A549 (cell line): Measurements from ENCODE around the gene EIF4G1. TPM values are rescaled to one million over a fixed set of nuclear protein-coding genes. Genes with fewer than 3 reads are reported as not detected.

ENCODE experiments used
- polyA plus RNA-seq, 4 experiments: library from polyadenylated mRNA; depleted of rRNA in 3 of 4; stranded (reverse); fragments of >200 nt; fragmentation: RNase III in 1 of 4; extraction: RNeasy Plus Mini Kit Qiagen cat#74134 plus additional on column Dnase treatment in 1 of 4; gene quantifications; 2 replicates in 3 of 4; 3 replicates in 1 of 4; pipeline ENCODE4 v1.2.3, GENCODE V29; 2011 to 2017
- small RNA-seq, 6 experiments: library from RNA; depleted of rRNA; stranded (forward); fragments of <200 nt; gene quantifications; one replicate each; pipeline ENCODE3, GENCODE V24; 2012

EIF4G1 gene
- polyA plus RNA-seq, 2 of the 4 experiments (the other 2 are of a cell fraction): 152 to 248 TPM

Small RNA genes lying within 50 kb of the gene (small RNA-seq; reads per million reads assigned to genes)
- 58.0 to 1,606 (median 355) reads per million in 6 experiments for gene SNORD66

Other genes starting within 250 kb of the EIF4G1 start
- gene HTR3E, start 217.5 kb upstream of the EIF4G1 start, polyA plus RNA-seq (2011; rRNA removed): not detected in 2 replicates
- gene HTR3E, start 217.5 kb upstream of the EIF4G1 start, polyA plus RNA-seq (2017; fragmentation: RNase III; extraction: RNeasy Plus Mini Kit Qiagen cat#74134 plus additional on column Dnase treatment): not detected in 3 replicates
- 32.7 and 33.9 TPM in 2 replicates for gene EIF2B5, start 179.2 kb upstream of the EIF4G1 start, polyA plus RNA-seq (2011; rRNA removed)
- 29.8 to 32.5 TPM (median 32.1 TPM) in 3 replicates for gene EIF2B5, start 179.2 kb upstream of the EIF4G1 start, polyA plus RNA-seq (2017; fragmentation: RNase III; extraction: RNeasy Plus Mini Kit Qiagen cat#74134 plus additional on column Dnase treatment)
- gene DVL3, start 159.2 kb upstream of the EIF4G1 start, polyA plus RNA-seq (2011; rRNA removed): 14.1 and 17.7 TPM in 2 replicates
- 23.6 to 24.4 TPM (median 23.9 TPM) in 3 replicates for gene DVL3, start 159.2 kb upstream of the EIF4G1 start, polyA plus RNA-seq (2017; fragmentation: RNase III; extraction: RNeasy Plus Mini Kit Qiagen cat#74134 plus additional on column Dnase treatment)
- gene AP2M1, start 139.8 kb upstream of the EIF4G1 start, polyA plus RNA-seq (2011; rRNA removed): 274 and 316 TPM in 2 replicates
- 285 to 298 TPM (median 288 TPM) in 3 replicates for gene AP2M1, start 139.8 kb upstream of the EIF4G1 start, polyA plus RNA-seq (2017; fragmentation: RNase III; extraction: RNeasy Plus Mini Kit Qiagen cat#74134 plus additional on column Dnase treatment)
- 34.6 and 35.3 TPM in 2 replicates for gene ABCF3, start 128.4 kb upstream of the EIF4G1 start, polyA plus RNA-seq (2011; rRNA removed)
- gene ABCF3, start 128.4 kb upstream of the EIF4G1 start, polyA plus RNA-seq (2017; fragmentation: RNase III; extraction: RNeasy Plus Mini Kit Qiagen cat#74134 plus additional on column Dnase treatment): 46.6 to 50.2 TPM (median 47.7 TPM) in 3 replicates
- gene VWA5B2, start 85.0 kb upstream of the EIF4G1 start, polyA plus RNA-seq (2011; rRNA removed): 0.11 and 0.37 TPM in 2 replicates
- gene VWA5B2, start 85.0 kb upstream of the EIF4G1 start, polyA plus RNA-seq (2017; fragmentation: RNase III; extraction: RNeasy Plus Mini Kit Qiagen cat#74134 plus additional on column Dnase treatment): 0.37 to 0.48 TPM (median 0.47 TPM) in 3 replicates
- 49.1 and 74.4 TPM in 2 replicates for gene ALG3, start 65.6 kb upstream of the EIF4G1 start, polyA plus RNA-seq (2011; rRNA removed)
- gene ALG3, start 65.6 kb upstream of the EIF4G1 start, polyA plus RNA-seq (2017; fragmentation: RNase III; extraction: RNeasy Plus Mini Kit Qiagen cat#74134 plus additional on column Dnase treatment): 55.9 to 59.6 TPM (median 57.6 TPM) in 3 replicates
- gene EEF1AKMT4, start 64.9 kb upstream of the EIF4G1 start, polyA plus RNA-seq (2011; rRNA removed): 12.7 and 17.0 TPM in 2 replicates
- 9.0 to 9.8 TPM (median 9.7 TPM) in 3 replicates for gene EEF1AKMT4, start 64.9 kb upstream of the EIF4G1 start, polyA plus RNA-seq (2017; fragmentation: RNase III; extraction: RNeasy Plus Mini Kit Qiagen cat#74134 plus additional on column Dnase treatment)
- gene CAMK2N2, start 53.1 kb upstream of the EIF4G1 start, polyA plus RNA-seq (2011; rRNA removed): 0.05 and 0.20 TPM in 2 replicates
- gene CAMK2N2, start 53.1 kb upstream of the EIF4G1 start, polyA plus RNA-seq (2017; fragmentation: RNase III; extraction: RNeasy Plus Mini Kit Qiagen cat#74134 plus additional on column Dnase treatment): 0.71 to 0.88 TPM (median 0.84 TPM) in 3 replicates
- not detected in 2 replicates for gene ECE2, start 38.6 kb upstream of the EIF4G1 start, polyA plus RNA-seq (2011; rRNA removed)
- not detected in 3 replicates for gene ECE2, start 38.6 kb upstream of the EIF4G1 start, polyA plus RNA-seq (2017; fragmentation: RNase III; extraction: RNeasy Plus Mini Kit Qiagen cat#74134 plus additional on column Dnase treatment)
- 267 and 304 TPM in 2 replicates for gene PSMD2, start 15.4 kb upstream of the EIF4G1 start, polyA plus RNA-seq (2011; rRNA removed)
- 503 to 541 TPM (median 522 TPM) in 3 replicates for gene PSMD2, start 15.4 kb upstream of the EIF4G1 start, polyA plus RNA-seq (2017; fragmentation: RNase III; extraction: RNeasy Plus Mini Kit Qiagen cat#74134 plus additional on column Dnase treatment)
- gene FAM131A, start 23.0 kb downstream of the EIF4G1 start, polyA plus RNA-seq (2011; rRNA removed): 5.2 and 5.7 TPM in 2 replicates
- gene FAM131A, start 23.0 kb downstream of the EIF4G1 start, polyA plus RNA-seq (2017; fragmentation: RNase III; extraction: RNeasy Plus Mini Kit Qiagen cat#74134 plus additional on column Dnase treatment): 5.4 to 6.1 TPM (median 6.0 TPM) in 3 replicates
- gene CLCN2, start 47.0 kb downstream of the EIF4G1 start, polyA plus RNA-seq (2011; rRNA removed): 2.2 and 2.7 TPM in 2 replicates
- gene CLCN2, start 47.0 kb downstream of the EIF4G1 start, polyA plus RNA-seq (2017; fragmentation: RNase III; extraction: RNeasy Plus Mini Kit Qiagen cat#74134 plus additional on column Dnase treatment): 4.4 to 5.4 TPM (median 4.9 TPM) in 3 replicates
- 112 and 127 TPM in 2 replicates for gene POLR2H, start 47.1 kb downstream of the EIF4G1 start, polyA plus RNA-seq (2011; rRNA removed)
- 98.9 to 104 TPM (median 103 TPM) in 3 replicates for gene POLR2H, start 47.1 kb downstream of the EIF4G1 start, polyA plus RNA-seq (2017; fragmentation: RNase III; extraction: RNeasy Plus Mini Kit Qiagen cat#74134 plus additional on column Dnase treatment)
- gene THPO, start 63.6 kb downstream of the EIF4G1 start, polyA plus RNA-seq (2011; rRNA removed): 0.06 and 0.09 TPM in 2 replicates
- gene THPO, start 63.6 kb downstream of the EIF4G1 start, polyA plus RNA-seq (2017; fragmentation: RNase III; extraction: RNeasy Plus Mini Kit Qiagen cat#74134 plus additional on column Dnase treatment): not detected in 3 replicates
- 0.12 and 0.19 TPM in 2 replicates for gene CHRD, start 65.4 kb downstream of the EIF4G1 start, polyA plus RNA-seq (2011; rRNA removed)
- gene CHRD, start 65.4 kb downstream of the EIF4G1 start, polyA plus RNA-seq (2017; fragmentation: RNase III; extraction: RNeasy Plus Mini Kit Qiagen cat#74134 plus additional on column Dnase treatment): 0.13 to 0.32 TPM (median 0.14 TPM) in 3 replicates
- gene EPHB3, start 247.2 kb downstream of the EIF4G1 start, polyA plus RNA-seq (2011; rRNA removed): 0.36 and 0.52 TPM in 2 replicates
- 0.18 to 0.50 TPM (median 0.29 TPM) in 3 replicates for gene EPHB3, start 247.2 kb downstream of the EIF4G1 start, polyA plus RNA-seq (2017; fragmentation: RNase III; extraction: RNeasy Plus Mini Kit Qiagen cat#74134 plus additional on column Dnase treatment)